Mucosa of descending colon (tissue), 3 donors: Measurements from ENCODE around the gene KIF12. TPM values are rescaled to one million over a fixed set of nuclear protein-coding genes. Genes with fewer than 3 reads are reported as not detected.

Experiments
- ATAC-seq: fragments of 200-7000 bp; cut with Tn5 transposase; one replicate; pipeline ENCODE4 v1.9.1; 2020; ENCODE audit warnings: mild to moderate bottlenecking, moderate library complexity
- DNase-seq, 3 donors: peaks; one replicate each; pipeline ENCODE4 v3.0.0-alpha.2; 2020
- H3K36me3 ChIP-seq: fragments of 200-600 bp; one replicate; pipeline ENCODE4 v1.8.0; 2021; ENCODE audit warnings: low read depth, mild to moderate bottlenecking
- H3K4me1 ChIP-seq: fragments of 200-600 bp; one replicate; pipeline ENCODE4 v1.8.0; 2021; ENCODE audit warnings: low read depth, mild to moderate bottlenecking
- H3K4me3 ChIP-seq: fragments of 200-600 bp; one replicate; pipeline ENCODE4 v1.8.0; 2021; ENCODE audit warnings: mild to moderate bottlenecking
- H3K9me3 ChIP-seq: fragments of 200-600 bp; one replicate; pipeline ENCODE4 v1.8.0; 2021; ENCODE audit warnings: mild to moderate bottlenecking
- intact Hi-C, 2 donors: fragments of 100-400 bp; cut with DNase I in 1 of 2; cut with micrococcal nuclease in 1 of 2; formaldehyde crosslinking; loops; one replicate each; pipeline versions ENCODE4 v1.11.0 to v1.11.1; 2022; cut with DNase I, micrococcal nuclease
- total RNA-seq, 3 donors: library from RNA; stranded (reverse); fragmentation: NEBNext Ultra II Directional in 2 of 3; extraction: Animal tissue kit (Norgen Biotek cat#: 25700) in 2 of 3; gene quantifications; one replicate each; pipeline versions ENCODE4 v1.2.1 to v1.2.4, GENCODE V29; 2021 to 2023
- TF ChIP-seq, protein P1 (sequence below): fragments of 200-600 bp; IDR thresholded peaks from one replicate; pipeline ENCODE4 v1.8.0; 2022; ENCODE audit warnings: antibody characterized with exemption, mild to moderate bottlenecking
- donor health status: DM: no; HTN: no; CAD: no; lungs with moderate emphysema.
- donor health status: DM: no; HTN: no; CAD: no.
- donor health status: DM: no; HTN: yes; CAD: no.

Gene KIF12
- total RNA-seq, 3 donors from 2014 or later: 12.3 to 36.9 (median 13.6) TPM

DNA sequence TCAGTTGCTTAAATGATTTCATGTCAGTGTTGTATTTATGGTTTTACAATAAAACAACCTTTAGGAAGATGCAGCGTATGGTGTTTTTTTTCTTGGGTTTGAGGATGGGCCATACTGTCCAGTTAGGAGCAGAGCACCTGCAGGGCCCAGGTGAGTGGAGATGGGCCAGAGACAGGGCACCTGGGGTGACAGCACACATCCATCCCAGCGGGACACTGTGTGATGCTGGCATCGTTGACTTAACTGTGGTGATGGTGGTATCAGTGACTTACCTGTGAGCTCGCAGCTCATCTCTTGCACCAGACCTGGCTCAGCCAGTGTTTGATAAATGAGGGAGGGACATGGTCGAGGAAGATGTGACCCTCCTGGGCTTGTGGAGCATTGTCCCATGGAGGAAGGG is 42.6 kb downstream of the KIF12 start:
- H3K9me3 ChIP-seq: no peaks in the 10 kb centered on the region
- TF ChIP-seq, protein P1, sequence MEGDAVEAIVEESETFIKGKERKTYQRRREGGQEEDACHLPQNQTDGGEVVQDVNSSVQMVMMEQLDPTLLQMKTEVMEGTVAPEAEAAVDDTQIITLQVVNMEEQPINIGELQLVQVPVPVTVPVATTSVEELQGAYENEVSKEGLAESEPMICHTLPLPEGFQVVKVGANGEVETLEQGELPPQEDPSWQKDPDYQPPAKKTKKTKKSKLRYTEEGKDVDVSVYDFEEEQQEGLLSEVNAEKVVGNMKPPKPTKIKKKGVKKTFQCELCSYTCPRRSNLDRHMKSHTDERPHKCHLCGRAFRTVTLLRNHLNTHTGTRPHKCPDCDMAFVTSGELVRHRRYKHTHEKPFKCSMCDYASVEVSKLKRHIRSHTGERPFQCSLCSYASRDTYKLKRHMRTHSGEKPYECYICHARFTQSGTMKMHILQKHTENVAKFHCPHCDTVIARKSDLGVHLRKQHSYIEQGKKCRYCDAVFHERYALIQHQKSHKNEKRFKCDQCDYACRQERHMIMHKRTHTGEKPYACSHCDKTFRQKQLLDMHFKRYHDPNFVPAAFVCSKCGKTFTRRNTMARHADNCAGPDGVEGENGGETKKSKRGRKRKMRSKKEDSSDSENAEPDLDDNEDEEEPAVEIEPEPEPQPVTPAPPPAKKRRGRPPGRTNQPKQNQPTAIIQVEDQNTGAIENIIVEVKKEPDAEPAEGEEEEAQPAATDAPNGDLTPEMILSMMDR: no peak
- ATAC-seq (no peak), DNase-seq (no peak)
- H3K4me1 ChIP-seq: no peaks in the 10 kb centered on the region
- H3K4me3 ChIP-seq: no peak overlapping the region
- intact Hi-C loops: no loop called here
- H3K36me3 ChIP-seq: no peaks in the 10 kb centered on the region

DNA sequence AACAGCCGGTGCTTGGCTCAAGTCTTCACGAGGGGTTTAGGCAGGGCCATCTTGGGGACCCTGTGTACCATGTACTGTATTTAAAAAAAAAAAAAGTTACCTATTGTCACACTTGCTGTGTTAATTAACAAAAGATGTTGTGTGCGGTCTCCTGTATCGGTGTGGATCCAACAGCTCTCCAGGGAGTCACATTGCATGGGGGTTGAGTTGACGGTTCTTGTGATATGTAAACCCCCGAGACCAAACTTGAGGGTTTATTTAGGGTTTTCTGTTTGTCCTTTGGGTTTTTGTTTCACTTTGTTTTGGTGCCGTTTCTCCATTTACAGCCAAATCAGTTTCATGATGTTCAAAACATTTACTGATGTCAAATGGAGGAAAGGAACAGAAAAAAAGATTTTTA is 43.2 kb downstream of the KIF12 start:
- Histone ChIP-seq H3K4me3 (no peak overlapping the region), H3K4me1 (no peaks in the 10 kb centered on the region), H3K36me3 (no peaks in the 10 kb centered on the region), H3K9me3 (no peaks in the 10 kb centered on the region)
- intact Hi-C loops: no loop called here
- no peak for ATAC-seq
- DNase-seq: no peak
- TF ChIP-seq, protein P1: no peak

DNA sequence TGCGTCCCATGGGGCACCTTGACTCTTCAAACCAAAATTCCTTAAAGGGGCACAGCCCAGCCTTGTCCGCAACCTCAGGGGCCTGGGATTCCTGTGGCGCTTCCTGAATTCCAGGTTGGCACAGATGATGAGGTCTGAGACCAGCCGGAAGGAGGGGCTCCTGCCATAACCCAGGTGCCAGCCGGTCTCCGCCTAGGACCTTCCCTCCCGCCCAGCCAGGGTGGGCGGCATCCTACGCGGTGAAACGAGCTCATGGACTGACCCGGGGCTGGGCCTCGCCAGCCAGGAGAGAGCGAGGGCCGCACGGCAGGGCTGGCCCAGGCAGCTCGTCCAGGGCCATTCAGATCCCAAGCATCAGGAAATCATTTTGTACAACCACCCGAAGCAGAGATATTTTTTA is 44.0 kb downstream of the KIF12 start:
- DNase-seq: no peak
- ATAC-seq: no peak
- Histone ChIP-seq H3K36me3 (no peaks in the 10 kb centered on the region), H3K9me3 (no peaks in the 10 kb centered on the region), H3K4me1 (no peaks in the 10 kb centered on the region), H3K4me3 (no peak overlapping the region)
- TF ChIP-seq, protein P1: no peak
- intact Hi-C loops: no loop called here

DNA sequence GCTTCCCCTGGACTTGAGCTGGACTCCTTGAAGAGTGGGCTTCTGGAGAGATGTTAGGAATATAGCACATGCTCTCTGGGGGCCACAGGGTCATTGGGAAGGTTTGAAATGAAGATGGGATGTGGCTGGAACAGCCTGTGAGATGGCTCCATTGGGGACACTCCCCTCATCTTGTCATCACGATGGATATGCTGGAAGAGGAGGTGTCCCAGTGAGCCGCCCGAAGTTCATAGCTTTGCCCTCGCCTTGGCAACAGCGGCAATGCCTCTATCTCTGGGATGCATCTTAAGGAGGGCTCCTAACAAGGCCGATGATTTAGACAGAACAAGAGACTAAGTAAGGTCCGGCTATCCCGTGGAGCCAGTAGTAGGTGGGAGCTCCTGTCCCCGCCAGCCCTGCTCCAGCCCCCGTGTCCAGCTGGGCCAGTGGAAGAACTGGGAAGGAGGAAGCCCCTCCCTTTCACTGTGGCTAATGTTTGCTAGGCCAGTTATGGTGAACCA is 44.9 kb downstream of the KIF12 start:
- Histone ChIP-seq H3K4me1 (no peaks in the 10 kb centered on the region), H3K4me3 (no peak overlapping the region), H3K36me3 (no peaks in the 10 kb centered on the region), H3K9me3 (no peaks in the 10 kb centered on the region)
- DNase-seq (no peak), ATAC-seq (no peak)
- TF ChIP-seq, protein P1: no peak
- intact Hi-C loops: no loop called here

DNA sequence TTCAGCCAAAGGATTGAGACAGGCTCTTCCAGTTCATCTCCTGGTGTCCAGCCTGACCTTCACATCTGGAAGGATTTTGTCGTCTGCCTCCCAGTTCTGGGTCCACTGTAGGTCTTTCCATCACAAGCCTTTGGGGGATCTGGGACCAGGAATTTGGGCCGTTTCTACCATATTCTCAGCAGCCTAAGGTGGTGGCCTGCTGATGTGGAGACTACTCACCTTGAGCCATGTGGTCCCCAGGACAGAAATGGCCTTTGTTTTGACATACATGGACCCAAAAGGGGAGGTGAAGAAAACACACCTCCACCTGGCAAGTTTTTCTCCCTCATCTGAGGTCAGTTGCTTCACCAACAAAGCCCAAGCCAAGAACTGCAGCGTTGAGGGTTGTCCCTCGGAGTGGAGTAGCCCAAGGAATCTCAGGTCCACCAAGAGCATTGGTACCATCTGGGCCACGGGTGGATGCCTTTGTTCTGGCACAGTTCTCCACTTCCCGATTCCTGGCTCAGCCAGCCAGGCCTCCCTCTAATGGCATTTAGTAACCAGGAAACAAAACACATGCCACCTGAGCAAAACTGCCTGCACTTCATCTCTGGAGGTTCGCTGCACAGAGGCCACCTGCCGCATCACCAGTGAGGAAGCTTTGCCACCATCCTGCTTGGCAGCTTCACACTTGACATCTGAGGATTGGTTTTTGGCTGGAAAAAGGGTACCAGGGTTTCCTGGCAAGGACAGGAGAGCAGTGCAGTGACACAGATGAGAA is 45.7 kb downstream of the KIF12 start:
- ATAC-seq (peak; percentile 82), DNase-seq (peak in 1 of 3 donors; percentile 29)
- intact Hi-C loops: no loop called here
- TF ChIP-seq, protein P1: no peak
- H3K4me1 ChIP-seq: no peaks in the 10 kb centered on the region
- no peak overlapping the region for H3K4me3 ChIP-seq
- no peaks in the 10 kb centered on the region for H3K36me3 ChIP-seq
- no peaks in the 10 kb centered on the region for H3K9me3 ChIP-seq
